ENCODE results near the gene IGFBP7.

Gene IGFBP7

DNA sequence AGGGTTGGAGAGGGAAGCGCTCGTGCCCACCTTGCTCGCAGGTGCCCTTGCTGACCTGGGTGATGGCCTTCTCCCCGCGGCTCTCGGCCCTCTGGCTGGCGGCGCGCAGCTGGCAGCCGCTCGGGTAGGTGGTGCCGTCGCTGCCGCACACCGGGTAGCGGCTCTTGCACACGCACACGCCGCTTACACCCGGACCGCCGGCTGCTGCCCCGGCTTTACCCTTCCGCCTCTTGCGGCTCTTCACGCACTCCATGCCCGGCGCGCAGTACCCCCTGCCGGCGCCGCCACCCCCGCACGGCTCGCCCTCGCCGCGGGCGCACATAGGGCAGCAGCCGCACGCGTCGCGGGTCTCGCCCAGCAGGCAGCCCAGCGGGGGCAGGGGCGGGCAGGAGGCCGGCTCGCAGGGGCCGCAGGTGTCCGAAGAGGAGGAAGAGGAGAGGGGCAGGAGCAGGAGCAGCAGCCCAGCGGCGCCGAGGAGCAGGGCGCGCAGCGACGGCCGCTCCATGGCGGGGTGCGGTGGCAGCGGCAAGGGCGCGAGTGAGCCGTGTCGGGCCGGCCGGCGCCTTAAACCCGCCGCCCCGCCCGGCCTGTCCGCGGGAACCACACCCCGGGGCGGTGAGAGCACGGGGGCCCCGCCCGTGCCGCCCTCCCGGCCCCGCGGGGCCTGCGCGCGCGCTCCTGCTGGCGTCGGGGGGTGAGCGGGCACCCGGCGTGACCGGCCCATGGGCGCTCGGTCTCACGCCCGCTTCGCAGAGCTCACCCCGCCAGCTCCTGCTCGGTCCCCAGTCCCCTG is at the start of gene IGFBP7:
Gene IGFBP7, minus strand, starts transcription at position 539 of the 793 bp plus-strand sequence. Its CDS starts 34 bp downstream, at position 505.
- DNase-seq (ENCODE audit: low spot score): no peak

GRCh38 chr4:57159866-57160265 is 49.7 kb upstream of the IGFBP7 start:
- no peak for DNase-seq (ENCODE audit: low spot score)

DNA sequence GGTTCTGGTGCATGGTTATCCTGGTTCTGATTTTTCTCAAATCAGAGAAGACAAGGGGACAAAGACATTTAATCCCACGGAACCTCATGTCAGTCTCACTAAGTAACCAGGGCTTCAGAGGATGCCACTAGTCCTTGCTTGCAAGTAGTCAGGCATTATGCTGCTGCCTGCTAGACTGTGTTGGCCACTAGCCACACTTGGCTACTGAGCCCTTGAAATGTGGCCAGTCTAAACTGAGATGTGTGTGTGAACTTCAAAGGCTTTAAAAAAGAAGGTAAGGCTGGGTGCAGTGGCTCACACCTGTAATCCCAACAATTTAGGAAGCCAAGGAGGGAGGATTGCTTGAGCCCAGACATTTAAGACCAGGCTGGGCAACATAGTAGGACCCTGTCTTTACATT is 48.6 kb upstream of the IGFBP7 start:
- no peak for DNase-seq (ENCODE audit: low spot score)

DNA sequence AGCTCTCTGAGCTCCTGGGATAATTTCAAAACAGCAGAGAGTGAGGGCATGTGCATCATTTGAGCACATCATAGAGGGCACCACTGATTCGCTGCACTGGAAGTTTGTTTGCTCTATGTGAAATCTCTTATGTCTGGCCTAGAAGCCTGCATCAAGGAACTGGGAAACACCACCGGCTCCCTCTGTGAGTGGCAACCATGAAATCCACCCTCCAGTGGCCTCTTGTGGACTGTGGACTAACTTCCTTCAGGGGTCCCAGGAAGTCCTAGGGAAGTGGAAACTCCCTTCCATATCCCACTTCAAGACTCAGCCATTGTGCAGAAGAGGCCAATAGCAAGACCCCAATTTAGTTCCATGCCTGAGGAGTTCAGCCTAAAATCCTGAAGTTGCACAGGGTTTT is 48.0 kb upstream of the IGFBP7 start:
- no peak for DNase-seq (ENCODE audit: low spot score)

DNA sequence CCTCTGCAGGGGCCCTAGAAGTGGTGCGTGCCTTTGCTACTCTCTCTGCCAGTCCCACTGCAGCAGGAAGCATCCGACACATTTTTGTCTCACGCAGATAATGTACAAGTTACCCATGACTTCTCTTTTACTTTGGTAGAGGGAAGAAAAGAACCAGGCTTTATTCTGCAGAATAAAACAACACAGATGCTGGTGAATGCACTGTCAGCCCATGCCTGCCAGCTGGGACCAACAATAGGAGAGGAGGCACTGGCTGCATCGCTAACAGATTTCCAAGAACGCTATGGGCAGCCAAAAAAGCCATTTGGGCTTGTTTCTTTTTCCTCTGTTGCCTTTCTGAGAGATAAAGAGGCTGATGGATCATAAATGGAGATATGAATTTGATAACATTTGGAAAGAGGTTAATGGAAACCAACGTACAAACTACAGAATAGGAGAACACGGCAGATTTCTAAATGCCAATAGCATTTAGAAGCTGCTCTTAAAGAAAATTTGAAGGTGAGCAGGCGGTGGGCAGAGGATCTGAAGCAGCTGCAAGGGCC is 47.5 kb upstream of the IGFBP7 start:
- no peak for DNase-seq (ENCODE audit: low spot score)

DNA sequence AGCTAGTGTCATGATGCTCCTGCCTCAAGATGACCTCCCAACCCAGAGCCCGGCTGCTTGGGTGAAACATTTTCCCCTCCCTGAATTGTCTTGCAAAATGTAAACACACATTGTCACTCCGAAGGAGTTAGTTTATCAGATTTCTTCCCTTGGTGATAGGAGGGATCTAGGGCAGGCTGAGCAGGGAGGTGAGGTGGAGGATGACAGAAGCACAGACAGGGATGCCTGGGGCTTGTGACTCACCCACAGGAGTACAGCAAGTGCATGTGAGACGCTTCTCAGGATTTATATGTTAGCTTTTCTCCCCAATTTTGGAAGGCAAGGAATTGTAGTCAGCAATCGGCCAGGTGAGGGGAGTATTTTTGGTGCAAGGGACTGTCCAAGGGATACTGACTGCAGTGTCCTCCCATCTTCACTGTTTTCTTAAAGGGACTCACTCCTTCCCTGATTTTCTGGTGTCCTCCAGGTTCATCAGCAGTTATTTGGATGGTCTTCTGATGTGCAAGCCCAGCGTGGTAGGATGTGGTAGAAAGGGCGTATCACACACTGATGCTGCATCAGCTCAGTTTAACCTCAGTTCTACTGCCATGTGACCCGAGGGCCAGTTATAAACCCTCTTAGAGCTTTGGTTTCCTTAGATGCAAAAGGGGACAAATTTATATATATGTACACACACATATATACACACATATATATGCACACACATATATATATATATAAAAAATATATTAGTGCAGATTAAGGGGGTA is 46.2 kb upstream of the IGFBP7 start:
- no peak for DNase-seq (ENCODE audit: low spot score)

GRCh38 chr4:57154926-57155325 is 44.7 kb upstream of the IGFBP7 start:
- DNase-seq (ENCODE audit: low spot score): no peak

DNA sequence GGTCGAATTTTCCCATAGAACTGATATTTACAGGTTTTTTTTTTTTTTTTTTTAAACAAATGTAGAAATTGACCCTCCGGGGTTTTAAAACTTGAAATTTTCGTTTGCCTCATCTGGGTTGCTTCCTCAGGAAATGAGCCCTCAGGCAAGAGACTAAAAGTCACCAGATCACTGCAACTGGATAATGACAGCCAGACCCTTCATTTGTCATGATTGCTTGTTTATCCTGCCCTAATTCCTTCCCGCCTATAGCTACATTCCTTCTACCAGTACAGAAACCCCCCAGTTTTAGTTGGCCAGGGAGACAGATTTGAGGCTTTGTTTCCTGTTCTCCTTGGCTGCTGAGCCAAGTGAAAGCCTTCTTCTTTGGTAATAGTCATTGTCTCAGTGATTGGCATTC is 44.0 kb upstream of the IGFBP7 start:
- no peak for DNase-seq (ENCODE audit: low spot score)

DNA sequence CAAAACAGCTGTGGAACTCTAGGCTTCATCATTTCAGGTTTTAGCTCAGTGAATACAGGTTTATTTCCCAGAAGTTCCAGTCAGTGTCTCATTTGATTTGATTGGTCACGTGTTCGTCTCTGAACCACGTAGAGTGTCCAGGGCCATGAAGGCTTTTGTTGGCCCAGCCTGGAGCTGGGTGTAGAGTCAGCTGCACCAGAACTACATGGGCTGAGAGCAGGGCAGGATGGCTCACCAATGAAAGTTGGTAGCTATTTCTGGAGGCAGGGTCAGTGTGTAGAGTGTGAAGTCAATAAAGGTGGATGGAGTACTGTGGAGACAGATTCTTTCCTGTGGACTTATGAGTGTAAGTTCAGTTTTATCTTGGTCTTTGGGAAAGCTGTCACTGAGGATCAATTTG is 43.0 kb upstream of the IGFBP7 start:
- DNase-seq (ENCODE audit: low spot score): no peak

DNA sequence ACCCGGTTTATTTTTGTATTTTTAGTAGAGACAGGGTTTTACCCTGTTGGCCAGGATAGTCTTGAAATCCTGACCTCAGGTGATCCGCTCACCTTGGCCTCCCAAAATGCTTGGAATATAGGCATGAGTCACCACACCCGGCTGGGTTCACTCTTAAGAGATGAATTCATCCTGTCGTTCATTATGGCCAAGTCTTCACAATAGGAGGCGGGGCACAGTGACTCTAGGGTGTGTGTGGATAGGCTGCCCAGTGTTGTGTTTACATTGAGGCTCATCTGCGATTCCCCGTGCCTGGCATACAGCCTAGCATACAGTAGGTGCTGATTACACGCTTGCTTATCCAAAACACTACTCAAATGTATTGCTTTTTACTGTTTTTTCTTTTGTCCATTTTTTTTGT is 41.3 kb upstream of the IGFBP7 start:
- no peak for DNase-seq (ENCODE audit: low spot score)

DNA sequence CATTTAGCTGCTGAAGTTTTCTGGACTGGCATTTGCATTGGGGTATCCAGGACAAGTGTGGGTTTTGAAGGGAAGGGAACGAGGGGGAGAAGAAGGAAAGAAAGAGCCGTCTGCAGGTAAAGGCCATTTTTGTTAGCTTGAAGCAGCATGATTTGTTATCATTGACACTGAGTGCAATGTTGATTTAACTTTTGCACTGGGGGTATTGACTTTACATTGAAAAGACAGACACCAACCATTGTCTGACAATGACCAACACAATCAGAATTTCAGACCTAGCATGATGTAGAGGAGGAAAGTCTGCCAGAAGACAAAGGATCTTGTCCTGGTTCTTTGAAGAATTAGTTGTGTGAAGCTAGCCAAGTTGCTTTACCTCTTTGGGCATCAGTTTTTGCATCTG is 39.6 kb upstream of the IGFBP7 start:
- no peak for DNase-seq (ENCODE audit: low spot score)

GRCh38 chr4:57148831-57149505 is 38.8 kb upstream of the IGFBP7 start:
- DNase-seq (ENCODE audit: low spot score): no peak

- no peak for DNase-seq (ENCODE audit: low spot score)
These were observed 38.0 kb upstream of the IGFBP7 start for GRCh38 chr4:57148177-57148576.

DNA sequence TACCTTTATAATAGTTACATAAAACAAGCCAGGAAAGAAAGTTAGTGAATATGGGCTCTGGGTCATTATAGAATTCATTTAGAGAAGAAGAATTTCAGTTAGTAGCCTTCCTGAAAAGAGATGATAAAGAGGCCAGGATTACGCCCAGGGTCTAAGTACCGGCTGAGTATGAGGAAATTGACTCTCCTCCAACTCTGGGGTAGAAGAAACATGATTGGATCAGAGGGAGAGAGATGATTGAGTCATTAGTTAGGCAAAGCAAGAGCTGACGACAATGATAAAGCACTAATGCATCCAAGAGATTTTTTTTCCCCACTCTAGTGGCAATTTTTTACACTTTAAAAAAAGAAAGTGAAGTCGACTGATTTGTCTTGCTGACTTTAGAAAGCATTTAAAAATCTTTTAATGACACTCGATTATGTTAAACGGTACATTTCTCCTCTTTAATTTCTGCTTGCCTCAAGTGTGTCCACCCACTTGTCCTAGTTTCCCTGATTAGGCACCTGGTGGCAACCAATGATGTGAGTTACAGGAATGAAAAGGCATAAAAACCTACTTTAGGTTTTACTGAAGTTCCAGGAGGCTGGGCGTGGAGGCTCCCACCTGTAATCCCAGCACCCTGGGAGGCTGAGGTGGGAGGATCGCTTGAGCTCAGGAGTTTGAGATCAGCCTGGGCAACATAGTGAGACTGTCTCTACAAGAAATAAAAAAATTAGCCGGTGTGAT is 37.3 kb upstream of the IGFBP7 start:
- DNase-seq (ENCODE audit: low spot score): no peak

- DNase-seq (ENCODE audit: low spot score): no peak
These were observed 36.3 kb upstream of the IGFBP7 start for GRCh38 chr4:57146444-57146843.

DNA sequence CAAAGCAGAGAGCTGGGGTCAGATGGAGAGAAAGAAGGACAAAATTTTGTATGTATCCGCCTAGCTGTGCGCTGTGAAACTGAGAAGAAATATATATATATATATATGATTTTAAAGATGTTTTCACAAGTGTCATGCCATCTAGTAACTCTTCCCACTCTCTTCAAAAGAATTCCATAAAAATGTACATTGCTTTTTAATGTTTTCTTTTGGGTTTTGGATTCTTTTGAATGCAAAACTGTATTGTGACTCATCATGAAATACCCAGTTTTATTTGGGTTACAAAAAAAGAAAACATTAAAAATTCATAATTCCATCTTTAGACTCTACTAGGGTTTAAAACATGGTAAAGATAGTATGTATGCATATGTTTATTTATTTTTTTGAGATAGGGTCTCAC is 34.3 kb upstream of the IGFBP7 start:
- DNase-seq (ENCODE audit: low spot score): no peak

DNA sequence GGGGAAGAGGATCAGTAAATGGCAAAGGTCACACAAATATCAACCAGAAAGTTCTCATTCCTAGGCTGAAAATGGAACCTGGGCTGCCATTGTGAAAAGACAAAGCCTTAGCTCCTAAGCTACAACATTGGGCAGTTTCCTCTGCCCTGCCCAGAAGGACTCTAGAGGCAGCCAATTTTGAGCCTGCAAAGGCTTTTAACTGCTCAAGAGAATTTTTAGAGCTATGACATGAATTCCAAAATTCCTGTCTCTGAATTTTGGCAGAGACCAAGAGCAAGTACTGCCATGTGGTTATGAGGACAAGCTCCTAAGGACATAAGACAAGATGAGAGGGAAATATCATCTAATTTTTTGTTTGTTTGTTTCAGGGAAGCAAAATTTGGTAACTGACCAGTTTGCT is 29.6 kb upstream of the IGFBP7 start:
- no peak for DNase-seq (ENCODE audit: low spot score)

DNA sequence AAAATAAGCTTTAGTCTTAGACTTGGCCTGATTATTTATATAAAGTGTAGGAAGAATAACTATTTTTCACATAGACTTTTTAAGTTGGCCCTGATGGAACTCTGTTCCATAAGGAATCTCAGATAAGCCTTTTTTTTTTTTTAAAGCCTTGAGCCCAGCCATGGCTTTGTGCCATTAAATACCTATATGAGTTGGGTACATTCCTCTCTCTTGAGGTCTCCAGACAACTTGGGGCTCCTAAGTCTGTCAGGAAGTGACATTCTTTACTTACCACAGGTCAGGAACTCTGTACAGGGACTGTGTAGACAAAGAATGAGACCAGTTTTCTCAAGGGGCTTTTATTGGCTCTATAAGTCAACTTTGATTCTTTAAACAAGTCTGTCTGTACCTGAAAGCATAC is 27.1 kb upstream of the IGFBP7 start:
- DNase-seq (ENCODE audit: low spot score): no peak

DNA sequence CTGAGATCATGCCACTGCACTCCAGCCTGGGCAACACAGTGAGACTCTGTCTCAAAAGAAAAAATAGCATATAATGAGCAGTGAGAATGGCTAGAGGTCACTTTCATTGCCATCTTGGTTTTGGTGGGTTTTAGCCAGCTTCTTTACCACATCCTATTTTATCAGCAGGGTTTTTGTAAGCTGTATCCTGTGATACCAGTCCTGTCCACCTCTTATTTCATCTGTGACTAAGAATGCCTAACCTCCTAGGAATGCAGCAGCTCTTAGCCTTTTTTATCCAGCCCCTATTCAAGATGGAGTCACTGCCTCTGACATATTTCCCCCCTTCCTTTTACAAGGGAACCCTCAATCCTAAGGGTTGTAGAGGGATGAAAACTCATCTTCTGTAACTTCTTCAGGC is 26.1 kb upstream of the IGFBP7 start:
- no peak for DNase-seq (ENCODE audit: low spot score)

DNA sequence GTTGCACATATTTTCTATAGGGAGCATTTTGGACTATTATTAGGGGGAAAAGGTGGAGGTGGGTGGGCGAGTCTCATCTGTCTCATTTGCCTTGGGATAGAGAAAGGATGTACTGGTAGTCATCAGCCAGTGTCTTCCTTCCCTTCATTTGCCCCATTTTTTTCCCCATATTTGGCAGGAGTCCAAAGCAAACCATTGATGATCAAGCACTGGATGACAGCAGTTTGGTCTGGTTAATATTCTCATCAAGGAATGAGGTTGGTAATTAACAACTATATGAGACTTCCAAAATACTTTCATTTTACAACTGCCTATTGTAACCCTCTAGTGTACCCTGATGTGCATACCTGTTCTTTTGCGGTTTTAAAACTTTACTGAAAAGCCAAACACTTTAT is 22.6 kb upstream of the IGFBP7 start:
- no peak for DNase-seq (ENCODE audit: low spot score)

DNA sequence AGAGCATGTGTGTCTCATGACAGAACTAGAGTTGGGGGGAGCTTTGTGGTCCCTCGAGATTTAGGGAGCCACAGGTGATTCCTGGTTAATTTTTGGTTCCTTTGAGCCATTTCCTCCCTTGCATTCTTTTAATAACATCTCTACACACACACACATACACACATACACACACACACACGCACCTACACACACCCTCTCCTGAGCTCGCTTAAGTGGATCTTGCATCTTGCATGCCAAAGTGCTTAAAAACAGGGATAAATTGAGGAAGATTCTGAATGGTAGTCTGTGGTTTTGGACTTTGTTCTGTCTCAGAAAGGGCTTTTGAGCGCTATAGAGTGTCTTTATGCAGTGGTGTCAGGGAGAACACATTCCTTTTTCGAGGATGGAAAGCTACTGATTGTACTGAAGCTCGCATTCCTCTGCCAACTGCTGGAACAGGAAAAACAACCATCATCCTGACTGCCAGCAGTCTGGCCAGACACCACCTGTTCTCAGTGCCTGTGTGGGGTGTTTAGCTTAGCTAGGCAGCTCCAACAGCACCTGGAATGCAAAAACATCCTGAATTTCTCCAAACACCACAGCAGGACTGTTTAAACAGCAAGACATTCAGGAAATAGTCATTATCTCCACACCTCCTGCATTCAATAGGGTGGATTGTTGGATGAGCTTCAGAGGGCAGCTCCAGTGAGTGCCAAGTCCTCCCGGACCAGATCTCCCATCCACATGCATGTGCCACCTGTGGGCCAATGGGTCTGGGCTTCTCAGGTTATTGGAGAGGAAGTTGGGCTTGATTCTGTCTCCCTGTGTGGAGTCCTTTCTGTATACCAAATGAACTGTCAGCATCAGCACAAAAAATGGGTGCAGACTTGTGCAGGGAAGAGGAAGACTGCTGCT is 21.9 kb upstream of the IGFBP7 start:
- DNase-seq (ENCODE audit: low spot score): no peak
